HG03039 (cell line): ENCODE data around the gene GTF2A2.

Experiments used
- ATAC-seq: cut with Tn5 transposase; IDR thresholded peaks from one replicate; pipeline ENCODE4 v1.9.1; 2021; ENCODE audit warnings: mild to moderate bottlenecking, moderate library complexity; ENCODE audit not compliant: unreplicated experiment

Gene GTF2A2

DNA sequence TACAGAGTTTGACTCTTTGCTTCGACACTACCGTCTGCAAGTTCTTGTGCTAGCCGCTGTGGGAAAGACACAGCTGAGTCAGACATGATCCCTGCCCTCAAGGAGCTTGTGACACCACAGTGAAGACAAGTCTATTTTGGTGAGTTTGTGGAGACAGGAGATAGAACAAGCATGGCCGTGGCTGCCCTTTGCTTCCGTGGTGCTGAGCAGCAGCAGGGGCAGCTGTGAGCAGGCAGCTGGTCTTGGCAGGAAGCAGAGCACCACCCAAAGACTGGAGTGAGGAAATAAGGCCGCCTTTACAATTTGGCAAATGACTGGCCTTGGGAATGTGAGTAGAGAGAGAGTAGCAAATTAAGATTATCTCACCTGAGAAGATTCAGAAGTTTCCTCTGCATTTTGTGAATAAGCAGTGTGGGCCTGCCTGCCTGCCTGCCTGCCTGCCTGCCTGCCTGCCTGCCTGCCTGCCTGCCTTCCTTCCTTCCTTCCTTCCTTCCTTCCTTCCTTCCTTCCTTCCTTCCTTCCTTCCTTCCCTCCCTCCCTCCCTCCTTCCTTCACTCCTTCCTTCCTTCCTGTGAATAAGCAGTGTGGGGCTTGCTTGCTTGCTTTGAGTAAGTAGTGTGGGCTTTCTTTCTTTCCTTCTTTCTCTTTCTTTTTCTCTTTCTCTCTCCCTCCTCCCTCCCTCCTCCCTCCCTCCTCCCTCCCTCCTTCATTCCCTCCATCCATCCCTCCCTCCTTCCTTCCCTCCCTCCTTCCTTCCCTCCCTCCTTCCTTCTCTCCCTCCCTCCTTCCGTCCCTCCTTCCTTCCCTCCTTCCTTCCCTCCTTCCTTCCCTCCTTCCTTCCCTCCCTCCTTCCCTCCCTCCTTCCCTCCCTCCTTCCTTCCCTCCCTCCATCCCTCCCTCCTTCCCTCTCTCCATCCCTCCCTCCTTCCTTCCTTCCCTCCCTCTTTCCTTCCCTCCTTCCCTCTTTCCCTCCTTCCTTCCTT lies 47.3 kb downstream of the GTF2A2 start:
- ATAC-seq = no peak

DNA sequence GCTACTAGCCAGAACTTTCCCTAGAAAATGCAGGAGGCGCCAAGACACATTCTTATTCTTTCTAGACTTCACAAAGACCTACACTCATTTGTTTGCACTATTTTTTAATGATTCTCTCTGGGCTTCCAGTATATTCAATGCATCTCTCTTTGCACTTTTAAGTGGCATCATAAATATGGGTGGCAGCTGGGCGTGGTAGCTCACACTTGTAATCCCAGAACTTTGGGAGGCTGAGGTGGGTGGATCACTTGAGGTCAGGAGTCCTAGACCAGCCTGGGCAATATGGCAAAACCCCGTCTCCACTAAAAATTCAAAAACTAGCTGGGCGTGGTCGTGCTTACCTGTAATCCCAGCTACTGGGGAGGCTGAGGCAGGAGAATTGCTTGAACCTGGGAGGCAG lies 51.3 kb downstream of the GTF2A2 start:
- ATAC-seq = no peak

DNA sequence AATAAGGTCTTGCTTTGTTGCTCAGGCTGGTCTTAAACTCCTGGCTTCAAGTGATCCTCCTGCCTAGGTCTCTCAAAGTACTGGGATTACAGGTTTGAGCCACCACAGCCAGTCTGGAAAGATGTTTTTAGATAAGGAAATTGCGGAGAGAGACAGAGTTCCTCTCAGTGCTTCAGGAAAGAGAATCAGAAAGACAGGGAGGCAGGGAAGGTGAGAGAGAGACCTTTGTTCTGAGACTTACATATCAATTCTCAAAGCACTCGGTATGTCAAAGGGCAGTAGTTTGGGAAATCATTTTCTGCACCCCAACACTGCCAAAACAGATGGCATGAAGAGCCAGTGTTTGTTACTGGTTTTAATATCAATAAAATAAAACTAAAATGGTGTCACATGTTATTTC lies 58.9 kb downstream of the GTF2A2 start:
- no peak for ATAC-seq

DNA sequence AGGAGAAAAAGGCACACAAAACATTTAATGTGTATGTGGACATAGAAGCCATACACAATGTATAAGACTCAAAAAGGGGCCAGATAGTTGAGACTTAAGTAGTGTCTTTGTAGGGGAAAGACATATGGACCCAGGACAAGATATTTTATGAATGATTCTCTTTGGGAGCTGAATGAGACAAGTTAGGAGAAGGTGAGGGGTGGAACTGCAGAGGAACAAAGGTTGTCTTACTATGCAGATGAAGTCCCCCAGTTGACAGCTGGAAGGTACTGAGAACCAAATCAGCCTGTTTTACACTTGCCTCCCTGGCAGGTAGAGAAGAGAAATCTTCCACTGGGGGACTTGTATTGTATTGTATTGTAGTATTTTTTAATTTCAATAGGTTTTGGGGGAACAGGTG lies 60.7 kb downstream of the GTF2A2 start:
- ATAC-seq = no peak

DNA sequence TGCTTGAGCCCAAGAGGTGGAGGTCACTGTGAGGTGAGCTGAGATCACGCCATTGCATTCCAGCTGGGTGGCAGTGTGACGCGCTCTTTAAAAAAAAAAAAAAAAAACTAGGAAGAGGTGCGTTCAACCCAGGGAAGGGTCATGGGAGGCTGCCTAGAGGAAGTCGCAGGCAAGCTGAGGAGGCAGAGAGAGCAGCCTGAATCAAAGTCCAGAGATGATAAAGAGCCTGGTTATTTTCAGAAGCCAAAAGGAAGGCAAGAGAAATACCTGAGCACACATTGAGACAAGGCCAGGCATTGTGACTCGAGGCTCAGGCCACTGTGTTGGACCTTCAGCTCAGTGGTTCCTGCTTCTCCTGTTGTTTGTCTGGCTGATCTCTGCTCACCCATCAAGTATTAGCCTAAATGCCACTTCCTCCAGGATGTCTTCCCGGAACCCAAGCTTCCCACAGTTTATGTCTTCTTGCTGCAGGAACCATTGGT lies 61.8 kb downstream of the GTF2A2 start:
- no peak for ATAC-seq

DNA sequence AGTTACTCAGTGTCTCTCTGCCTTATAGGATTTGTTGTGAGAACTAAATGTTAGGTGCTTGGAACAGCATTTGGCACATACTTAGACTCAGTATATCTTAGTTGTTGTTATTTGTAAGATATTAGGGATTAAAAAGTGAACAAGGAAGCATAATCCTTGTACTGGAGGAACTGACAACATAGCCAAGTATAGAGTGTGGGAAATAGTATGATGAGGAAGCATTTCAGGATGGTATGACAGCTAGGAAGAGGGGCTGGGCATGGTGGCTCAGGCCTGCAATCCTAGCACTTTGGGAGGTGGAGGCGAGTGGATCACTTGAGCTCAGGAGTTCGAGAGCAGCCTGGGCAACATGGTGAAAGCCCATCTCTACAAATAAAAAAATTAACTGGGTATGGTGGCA lies 62.3 kb downstream of the GTF2A2 start:
- ATAC-seq = no peak

DNA sequence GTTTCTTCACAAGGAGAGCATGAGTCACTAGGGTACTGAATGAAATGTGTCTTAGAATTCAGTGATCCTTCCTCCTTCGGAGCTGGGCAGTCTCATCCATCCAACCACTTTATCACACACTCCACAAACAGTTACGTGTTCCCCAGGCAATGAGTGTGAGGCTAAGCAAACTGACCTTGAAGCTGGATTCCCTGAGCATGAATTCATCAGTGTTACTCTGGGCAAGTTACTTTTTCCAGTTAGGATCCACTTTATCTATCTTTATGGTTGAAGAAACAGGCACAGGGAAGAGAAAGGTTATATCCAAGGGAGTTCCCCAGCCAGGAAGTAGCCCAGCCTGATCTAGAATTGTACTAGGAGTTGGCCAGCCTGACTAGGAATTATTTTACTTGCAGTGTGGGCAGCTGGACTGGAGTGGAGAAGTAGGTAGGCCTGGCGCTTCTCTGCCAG lies 62.8 kb downstream of the GTF2A2 start:
- ATAC-seq = no peak

DNA sequence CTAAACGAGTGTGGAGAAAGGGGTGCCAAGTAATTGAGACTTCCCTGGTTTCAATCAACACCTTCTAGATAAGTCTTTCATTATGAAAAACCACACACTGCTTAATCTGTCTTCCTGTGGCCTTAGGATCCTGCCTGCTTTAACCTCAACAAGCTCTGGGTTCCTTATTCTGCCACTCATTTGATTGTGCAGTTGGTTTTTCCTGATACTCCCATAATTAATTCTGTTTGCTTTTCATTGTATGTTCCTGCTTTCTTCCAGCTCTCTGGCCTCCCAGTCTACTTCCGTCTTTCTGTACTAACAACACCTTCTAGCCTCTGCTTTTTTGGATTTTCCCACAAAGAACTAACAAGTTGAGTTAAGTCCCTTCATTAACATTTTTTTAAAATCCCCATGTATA lies 66.0 kb downstream of the GTF2A2 start:
- no peak for ATAC-seq

DNA sequence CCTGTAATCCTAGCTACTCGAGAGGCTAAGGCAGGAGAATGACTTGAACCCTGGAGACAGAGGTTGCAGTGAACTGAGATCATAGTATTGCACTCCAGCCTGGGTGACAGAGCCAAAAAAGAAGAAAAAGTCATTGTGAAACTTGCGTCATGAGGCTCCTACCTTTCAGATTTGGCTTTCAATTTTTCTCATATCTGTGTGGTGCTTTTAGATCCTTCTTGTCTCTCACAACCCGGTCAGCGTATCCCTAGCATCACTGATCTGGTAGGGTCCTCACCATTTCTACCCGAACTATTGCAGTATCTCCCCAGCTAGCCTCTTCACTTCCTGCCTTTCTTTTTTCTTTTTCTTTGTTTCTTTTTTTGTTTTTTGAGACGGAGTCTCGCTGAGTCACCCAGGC lies 67.3 kb downstream of the GTF2A2 start:
- no peak for ATAC-seq
